M059J (cell line): ENCODE data around the gene NPS. TPM values are rescaled to one million over a fixed set of nuclear protein-coding genes. Genes with fewer than 3 reads are reported as not detected.

Experiments used
- total RNA-seq: library from RNA; depleted of rRNA; stranded (reverse); fragments of >200 nt; shearing (Covaris generic); gene quantifications from 2 replicates; pipeline ENCODE4 v1.2.3, GENCODE V29; 2014; rRNA removed

NPS gene
- total RNA-seq, 1 experiment from 2014 or later: not detected

Other genes starting within 250 kb of the NPS start
- gene FOXI2, start 187.9 kb downstream of the NPS start, total RNA-seq: not detected in 2 replicates